ENCODE results near the gene MAP3K2. TPM values are rescaled to one million over a fixed set of nuclear protein-coding genes. Genes with fewer than 3 reads are reported as not detected.

The MAP3K2 gene
- total RNA-seq, 4 donors from 2014 or later, result 33.8 to 46.4 (median 39.4) TPM

DNA sequence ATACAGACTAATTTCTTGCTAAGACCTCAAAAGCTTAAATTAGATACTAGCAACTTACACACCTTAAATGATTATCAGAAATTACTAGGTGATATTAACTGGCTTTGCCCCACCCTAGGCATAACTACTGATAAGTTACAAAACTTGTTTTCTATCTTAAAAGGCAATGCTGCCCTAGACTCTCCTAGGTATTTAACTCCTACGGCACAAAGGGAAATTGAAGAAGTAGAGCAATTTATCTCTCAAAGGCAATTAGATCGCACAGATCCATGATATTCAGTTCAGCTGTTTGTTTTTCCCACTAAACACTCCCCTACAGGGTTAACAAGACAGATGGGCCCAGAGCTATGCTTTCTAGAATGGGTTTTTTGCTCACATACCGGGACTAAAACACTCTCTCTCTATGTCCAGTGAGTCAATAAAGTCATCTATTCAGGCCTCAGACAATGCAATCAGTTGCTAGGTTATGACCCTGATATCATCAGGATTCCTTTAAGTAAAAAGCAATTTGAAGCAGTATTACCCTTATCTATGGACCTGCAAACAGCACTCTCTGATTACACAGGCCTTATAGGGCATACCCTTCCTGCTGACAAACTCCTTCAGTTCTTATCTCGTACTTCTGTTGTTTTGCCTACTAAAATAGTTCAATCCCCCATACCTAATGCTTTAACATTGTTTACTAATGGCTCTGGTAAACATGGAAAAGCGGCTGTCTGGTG, 14.3 kb downstream of the MAP3K2 start:
- TF ChIP-seq POLR2A (IDR thresholded peaks at IDR 0.05), result no peak
- TF ChIP-seq, protein P1, sequence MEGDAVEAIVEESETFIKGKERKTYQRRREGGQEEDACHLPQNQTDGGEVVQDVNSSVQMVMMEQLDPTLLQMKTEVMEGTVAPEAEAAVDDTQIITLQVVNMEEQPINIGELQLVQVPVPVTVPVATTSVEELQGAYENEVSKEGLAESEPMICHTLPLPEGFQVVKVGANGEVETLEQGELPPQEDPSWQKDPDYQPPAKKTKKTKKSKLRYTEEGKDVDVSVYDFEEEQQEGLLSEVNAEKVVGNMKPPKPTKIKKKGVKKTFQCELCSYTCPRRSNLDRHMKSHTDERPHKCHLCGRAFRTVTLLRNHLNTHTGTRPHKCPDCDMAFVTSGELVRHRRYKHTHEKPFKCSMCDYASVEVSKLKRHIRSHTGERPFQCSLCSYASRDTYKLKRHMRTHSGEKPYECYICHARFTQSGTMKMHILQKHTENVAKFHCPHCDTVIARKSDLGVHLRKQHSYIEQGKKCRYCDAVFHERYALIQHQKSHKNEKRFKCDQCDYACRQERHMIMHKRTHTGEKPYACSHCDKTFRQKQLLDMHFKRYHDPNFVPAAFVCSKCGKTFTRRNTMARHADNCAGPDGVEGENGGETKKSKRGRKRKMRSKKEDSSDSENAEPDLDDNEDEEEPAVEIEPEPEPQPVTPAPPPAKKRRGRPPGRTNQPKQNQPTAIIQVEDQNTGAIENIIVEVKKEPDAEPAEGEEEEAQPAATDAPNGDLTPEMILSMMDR (IDR thresholded peaks at IDR 0.05 in 4 of 5, conservative IDR thresholded peaks at IDR 0.05 in 1 of 5), result no peak
- Histone ChIP-seq H3K27me3 (no peaks in the 10 kb centered on the region), H3K4me3 (no peak overlapping the region), H3K4me1 (peaks cover 40 to 48% of the 10 kb centered on the region in 2 donors), H3K9me3 (no peaks in the 10 kb centered on the region), H3K27ac (no peak overlapping the region), H3K36me3 (no peaks in the 10 kb centered on the region)
- in situ Hi-C loops (cut with MboI; ENCODE audit: low sequenced_read_pairs in 4 of 4) (no loop called here), intact Hi-C loops (cut with DNase I; ENCODE audit: low total_unique reads) (no loop called here)
- no peak for DNase-seq
- ATAC-seq, result no peak

GRCh38 chr2:127371037-127371436, 16.7 kb downstream of the MAP3K2 start:
- in situ Hi-C loops (cut with MboI; ENCODE audit: low sequenced_read_pairs in 4 of 4) (no loop called here), intact Hi-C loops (cut with DNase I; ENCODE audit: low total_unique reads) (no loop called here)
- Histone ChIP-seq H3K4me1 (peaks cover 46 to 48% of the 10 kb centered on the region in 2 donors), H3K4me3 (peak overlapping the region in 1 of 4 donors; percentile 13), H3K9me3 (no peaks in the 10 kb centered on the region), H3K27me3 (no peaks in the 10 kb centered on the region), H3K36me3 (no peaks in the 10 kb centered on the region), H3K27ac (peak overlapping the region; percentile 41 to 61 (median 56))
- ATAC-seq, result peak; percentile 84 to 87
- DNase-seq, result peak; percentile 51 to 75
- TF ChIP-seq POLR2A (IDR thresholded peaks at IDR 0.05), result no peak

- DNase-seq, result no peak
- H3K36me3 ChIP-seq, result no peaks in the 10 kb centered on the region
- no peaks in the 10 kb centered on the region for H3K9me3 ChIP-seq
- H3K27me3 ChIP-seq, result no peaks in the 10 kb centered on the region
- H3K4me3 ChIP-seq, result no peak overlapping the region
- intact Hi-C loops (cut with DNase I; ENCODE audit: low total_unique reads) (no loop called here), in situ Hi-C loops (cut with MboI; ENCODE audit: low sequenced_read_pairs in 4 of 4) (no loop called here)
- H3K27ac ChIP-seq, result peak overlapping the region in 2 of 4 donors; percentile 59 to 61
- no peak for TF ChIP-seq POLR2A (IDR thresholded peaks at IDR 0.05)
- TF ChIP-seq, protein P1 (IDR thresholded peaks at IDR 0.05 in 4 of 5, conservative IDR thresholded peaks at IDR 0.05 in 1 of 5), result no peak
- peaks cover 42 to 50% of the 10 kb centered on the region in 2 donors for H3K4me1 ChIP-seq
- ATAC-seq, result no peak
These were observed 17.8 kb downstream of the MAP3K2 start for GRCh38 chr2:127370010-127370409.

DNA sequence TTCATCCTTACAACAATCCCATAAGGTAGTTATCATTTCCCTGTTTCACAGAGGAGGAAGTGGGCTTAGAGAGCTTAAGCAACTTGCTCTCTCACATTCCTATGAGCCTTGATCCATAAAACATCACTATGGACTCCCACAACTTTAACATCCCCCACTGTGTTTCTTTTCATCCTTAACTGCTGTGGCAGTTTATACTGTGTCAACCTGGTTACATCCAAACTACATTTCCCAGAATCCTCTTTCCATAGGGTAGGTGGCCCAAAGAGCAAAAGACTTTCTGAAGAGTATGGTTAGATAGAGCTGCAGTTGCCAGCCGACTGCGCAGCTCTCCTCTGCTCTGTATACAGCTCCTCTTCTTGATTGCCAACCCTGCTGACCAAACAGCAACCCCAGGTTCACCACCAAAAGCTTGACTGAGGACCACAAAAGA, 22.5 kb downstream of the MAP3K2 start:
- TF ChIP-seq, protein P1 (IDR thresholded peaks at IDR 0.05 in 4 of 5, conservative IDR thresholded peaks at IDR 0.05 in 1 of 5), result no peak
- no peak for TF ChIP-seq POLR2A (IDR thresholded peaks at IDR 0.05)
- DNase-seq, result no peak
- Histone ChIP-seq H3K36me3 (no peaks in the 10 kb centered on the region), H3K27ac (no peak overlapping the region), H3K4me1 (peaks cover 47 to 55% of the 10 kb centered on the region in 2 donors), H3K27me3 (no peaks in the 10 kb centered on the region), H3K9me3 (no peaks in the 10 kb centered on the region), H3K4me3 (no peak overlapping the region)
- in situ Hi-C loops (cut with MboI; ENCODE audit: low sequenced_read_pairs in 4 of 4), result no loop called here
- ATAC-seq, result no peak
- intact Hi-C loops (cut with DNase I; ENCODE audit: low total_unique reads), result no loop called here

DNA sequence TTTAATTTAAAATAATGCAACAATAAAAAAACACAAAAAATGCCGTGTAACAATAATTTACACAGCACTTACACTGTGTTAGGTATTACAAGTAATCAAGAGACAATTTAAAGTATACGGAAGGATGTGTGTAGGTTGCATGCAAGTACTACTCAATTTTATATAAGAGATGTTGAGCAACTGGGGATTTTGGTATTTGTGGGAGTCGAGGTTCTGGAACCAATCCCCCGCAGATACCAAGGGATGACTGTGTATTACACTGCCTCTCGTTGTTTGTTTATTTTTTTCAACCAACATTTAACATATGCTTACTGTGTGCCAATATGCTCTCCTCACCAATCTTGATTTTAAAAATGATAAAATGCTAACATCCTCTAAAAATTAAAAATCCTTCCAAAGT, 24.8 kb downstream of the MAP3K2 start:
- ATAC-seq (no peak), DNase-seq (no peak)
- no peak overlapping the region for H3K4me3 ChIP-seq
- intact Hi-C loops (cut with DNase I; ENCODE audit: low total_unique reads) (no loop called here), in situ Hi-C loops (cut with MboI; ENCODE audit: low sequenced_read_pairs in 4 of 4) (no loop called here)
- H3K4me1 ChIP-seq, result peaks cover 54 to 65% of the 10 kb centered on the region in 2 donors
- H3K27me3 ChIP-seq, result no peaks in the 10 kb centered on the region
- H3K9me3 ChIP-seq, result no peaks in the 10 kb centered on the region
- H3K36me3 ChIP-seq, result no peaks in the 10 kb centered on the region
- TF ChIP-seq, protein P1 (IDR thresholded peaks at IDR 0.05 in 4 of 5, conservative IDR thresholded peaks at IDR 0.05 in 1 of 5), result no peak
- no peak for TF ChIP-seq POLR2A (IDR thresholded peaks at IDR 0.05)
- H3K27ac ChIP-seq, result no peak overlapping the region

All from gastrocnemius medialis (tissue), 4 donors.